ENCODE measurements around the gene CBR1.
"Not testable (repeated sequence)": the region's sequence is repeated elsewhere in the genome, so short reads cannot be mapped to it uniquely, and the experiment has no call there.

Gene CBR1

DNA sequence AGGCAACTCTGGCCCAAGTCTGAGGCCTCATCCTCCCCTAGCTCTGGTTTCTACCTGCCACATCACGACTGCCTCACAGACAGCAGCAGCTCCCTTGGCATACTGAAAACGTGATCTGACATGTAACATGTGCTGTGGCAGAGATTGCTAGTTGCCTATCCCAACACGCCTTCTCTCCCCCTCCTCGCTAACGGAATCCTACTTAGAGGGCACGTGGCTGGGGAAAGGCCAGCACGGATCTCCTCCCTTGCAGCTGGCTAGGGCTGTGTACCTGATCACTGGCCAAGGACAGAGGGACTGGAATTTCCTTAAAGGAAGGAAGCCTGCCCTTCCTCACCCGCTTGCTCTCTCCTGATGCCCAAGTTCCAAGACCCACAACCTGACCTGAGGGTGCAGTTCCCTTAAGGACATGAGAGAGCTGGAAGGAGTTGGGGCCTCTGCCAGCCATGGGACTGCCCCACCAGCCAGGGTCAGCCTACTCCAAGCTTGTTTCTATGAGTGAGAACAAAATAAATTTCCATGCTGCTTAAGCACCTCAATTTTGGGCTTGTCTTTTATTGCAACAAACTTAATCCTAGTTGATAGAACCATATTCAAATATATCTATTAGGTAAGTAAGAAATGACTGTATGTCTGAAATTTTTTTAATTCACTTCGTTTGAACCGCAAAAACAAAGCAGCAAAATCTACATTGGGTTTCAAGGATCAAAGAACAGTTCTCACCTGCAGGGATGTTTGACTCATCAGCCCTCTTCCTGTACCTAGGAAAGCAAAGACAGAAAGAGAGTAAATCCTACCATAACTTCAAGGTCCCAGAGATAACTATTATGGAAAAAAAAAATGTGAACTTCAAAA, 16.7 kb upstream of the CBR1 start:
- no peak for DNase-seq

- DNase-seq, result no peak
Observed at GRCh38 chr21:36053715-36054062, 16.1 kb upstream of the CBR1 start.

DNA sequence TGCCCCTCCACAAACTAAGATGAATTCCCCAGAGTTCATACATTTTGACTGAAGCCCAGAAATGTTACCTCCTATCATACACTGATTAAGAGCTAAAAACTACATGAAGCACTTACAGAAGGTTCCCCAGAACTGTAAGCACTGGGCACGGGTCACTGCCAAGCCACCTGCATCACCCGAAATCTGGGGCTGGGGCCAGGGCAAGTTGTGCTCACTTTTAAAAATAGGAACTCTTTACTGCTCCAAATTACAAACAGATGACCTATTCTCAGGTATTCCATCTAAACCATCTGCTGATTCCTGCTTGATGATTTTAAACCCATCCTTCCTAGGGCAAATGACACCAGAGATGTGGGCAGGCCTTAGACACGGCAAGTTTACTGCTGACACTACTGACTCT, 14.3 kb upstream of the CBR1 start:
- DNase-seq, result no peak

DNA sequence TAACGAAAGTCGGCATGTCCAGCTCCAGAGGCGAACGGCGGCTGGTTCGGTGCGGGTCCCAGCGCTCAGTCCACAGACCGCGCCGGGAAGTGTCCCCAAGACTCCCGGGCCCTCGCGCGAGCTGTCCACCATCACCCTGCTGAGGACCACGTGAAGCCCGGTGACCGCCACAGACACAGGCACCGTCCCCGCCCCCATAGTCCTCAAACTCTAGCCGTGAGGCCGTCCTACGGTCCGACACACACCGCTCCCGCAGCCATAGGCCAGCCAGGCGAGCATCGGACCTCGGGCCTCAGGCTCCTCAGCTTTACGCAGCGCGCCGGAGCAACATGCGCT, 10.0 kb upstream of the CBR1 start:
- no peak for DNase-seq

DNA sequence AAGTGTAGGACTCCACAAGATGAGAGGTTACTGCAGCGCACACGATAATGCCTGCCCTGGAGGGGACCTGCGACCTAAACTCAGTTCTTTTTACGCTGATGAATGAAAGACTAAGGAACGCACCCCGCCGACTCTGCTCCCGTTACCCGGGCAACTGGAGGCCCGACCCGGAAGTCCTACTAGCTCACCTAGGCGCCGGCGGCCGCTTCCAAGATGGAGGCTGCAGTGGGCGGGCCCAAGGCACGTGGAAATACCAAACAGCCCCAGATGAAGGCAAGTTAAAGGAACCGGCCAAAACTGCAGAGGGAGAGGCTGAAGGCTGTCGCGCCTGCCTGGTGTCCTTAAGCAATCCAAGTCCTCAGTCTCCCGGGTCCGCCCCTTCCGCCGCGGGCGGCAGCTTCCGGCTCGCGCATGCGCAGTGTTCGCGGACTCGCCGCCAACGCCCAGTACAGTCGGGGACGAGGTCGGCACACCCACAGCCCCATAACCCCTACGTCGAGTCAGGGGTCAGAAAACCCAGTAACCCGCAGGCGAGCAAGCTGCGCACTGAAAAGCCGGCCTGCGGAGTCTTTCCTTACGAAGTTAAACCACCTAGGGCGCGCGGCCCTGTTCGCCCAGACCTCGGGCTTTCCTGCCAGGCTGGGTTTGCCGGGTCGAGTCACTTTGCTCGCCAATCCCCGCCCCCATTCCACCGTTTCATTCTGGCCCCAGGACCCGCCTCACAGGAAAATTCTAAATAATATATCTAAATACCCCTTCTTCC, 9.5 kb upstream of the CBR1 start, which contains the start of gene SETD4:
SETD4 (minus strand) TSS at position 368 of the 763 bp plus-strand sequence. CDS start 1,638 bp downstream, outside the sequence.
- peak; percentile 95 for DNase-seq

DNA sequence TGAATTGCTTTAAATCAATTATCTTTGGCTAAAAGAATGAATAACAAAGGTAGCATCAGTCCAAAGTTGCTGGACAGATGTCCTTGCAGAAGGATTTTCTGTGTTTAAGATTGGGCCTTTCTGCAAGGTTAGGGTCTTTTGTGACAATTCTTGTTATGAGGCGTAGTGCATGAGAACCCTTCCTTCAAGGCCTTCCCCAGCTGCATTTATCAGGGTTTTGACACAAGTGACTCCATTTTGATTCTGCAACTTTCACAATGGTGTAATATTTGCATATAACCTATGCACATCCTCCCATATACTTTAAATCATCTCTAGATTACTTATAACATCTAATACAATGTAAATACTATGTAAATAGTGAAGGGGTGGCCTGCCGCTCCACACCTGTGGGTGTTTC, 8.4 kb upstream of the CBR1 start:
- DNase-seq, result no peak

GRCh38 chr21:36063375-36064084, 6.3 kb upstream of the CBR1 start:
- no peak for DNase-seq

DNA sequence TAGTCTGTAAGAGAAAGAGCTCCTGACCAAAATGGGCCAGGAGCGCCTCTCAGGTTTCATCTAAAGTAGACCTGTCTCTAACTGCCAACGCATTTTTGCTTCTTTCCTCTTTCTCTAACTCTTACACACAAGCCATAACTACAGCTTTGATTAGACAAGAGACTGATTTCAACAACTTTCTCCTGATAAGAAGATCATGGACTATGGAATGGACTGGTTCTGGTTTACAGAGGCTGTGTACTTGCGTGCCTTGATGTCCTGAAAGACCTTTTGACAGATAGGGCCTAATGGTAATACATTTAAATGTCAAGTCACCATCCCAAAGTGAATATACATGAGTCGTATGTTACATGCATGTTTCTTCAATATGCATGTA, 5.8 kb upstream of the CBR1 start:
- no peak for DNase-seq

GRCh38 chr21:36065497-36066036, 4.3 kb upstream of the CBR1 start:
- peak; percentile 22 for DNase-seq

GRCh38 chr21:36068748-36069398, 951 bp upstream of the CBR1 start:
- no peak for DNase-seq

GRCh38 chr21:36070999-36071398, 1.2 kb downstream of the CBR1 start:
- DNase-seq, result no peak

DNA sequence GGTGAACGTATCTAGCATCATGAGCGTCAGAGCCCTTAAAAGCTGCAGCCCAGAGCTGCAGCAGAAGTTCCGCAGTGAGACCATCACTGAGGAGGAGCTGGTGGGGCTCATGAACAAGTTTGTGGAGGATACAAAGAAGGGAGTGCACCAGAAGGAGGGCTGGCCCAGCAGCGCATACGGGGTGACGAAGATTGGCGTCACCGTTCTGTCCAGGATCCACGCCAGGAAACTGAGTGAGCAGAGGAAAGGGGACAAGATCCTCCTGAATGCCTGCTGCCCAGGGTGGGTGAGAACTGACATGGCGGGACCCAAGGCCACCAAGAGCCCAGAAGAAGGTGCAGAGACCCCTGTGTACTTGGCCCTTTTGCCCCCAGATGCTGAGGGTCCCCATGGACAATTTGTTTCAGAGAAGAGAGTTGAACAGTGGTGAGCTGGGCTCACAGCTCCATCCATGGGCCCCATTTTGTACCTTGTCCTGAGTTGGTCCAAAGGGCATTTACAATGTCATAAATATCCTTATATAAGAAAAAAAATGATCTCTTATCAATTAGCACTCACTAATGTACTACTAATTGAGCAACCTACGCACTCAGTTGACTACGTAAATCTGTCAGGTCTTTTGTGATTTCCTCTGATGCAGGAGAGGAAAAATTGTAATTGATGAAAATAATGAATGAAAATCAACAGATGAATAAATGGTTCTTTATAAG, 2.8 kb downstream of the CBR1 start:
- DNase-seq, result no peak

- no peak for DNase-seq
Observed at GRCh38 chr21:36073181-36073580, 3.4 kb downstream of the CBR1 start.

- DNase-seq, result not testable (repeated sequence)
Observed at GRCh38 chr21:36073911-36074310, 4.1 kb downstream of the CBR1 start.

DNA sequence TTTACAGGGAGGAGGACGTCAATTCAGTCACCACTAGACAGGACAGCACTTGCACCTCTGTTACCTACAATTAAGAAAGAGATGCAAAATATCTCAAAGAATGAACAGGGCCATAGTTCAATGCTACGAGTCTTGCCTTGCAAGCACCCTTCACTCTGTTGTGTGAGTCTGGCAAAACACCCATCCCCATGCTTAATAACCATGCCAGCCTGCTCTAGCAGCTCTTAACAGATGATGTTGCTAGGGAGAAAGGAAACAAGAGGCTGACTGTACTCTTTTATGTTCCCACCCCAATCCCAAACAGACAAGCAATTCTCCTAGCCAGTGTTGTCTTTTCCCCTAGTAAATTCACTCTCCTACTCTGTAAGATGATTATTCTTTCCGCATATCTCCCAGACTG, 5.3 kb downstream of the CBR1 start:
- no peak for DNase-seq

DNA sequence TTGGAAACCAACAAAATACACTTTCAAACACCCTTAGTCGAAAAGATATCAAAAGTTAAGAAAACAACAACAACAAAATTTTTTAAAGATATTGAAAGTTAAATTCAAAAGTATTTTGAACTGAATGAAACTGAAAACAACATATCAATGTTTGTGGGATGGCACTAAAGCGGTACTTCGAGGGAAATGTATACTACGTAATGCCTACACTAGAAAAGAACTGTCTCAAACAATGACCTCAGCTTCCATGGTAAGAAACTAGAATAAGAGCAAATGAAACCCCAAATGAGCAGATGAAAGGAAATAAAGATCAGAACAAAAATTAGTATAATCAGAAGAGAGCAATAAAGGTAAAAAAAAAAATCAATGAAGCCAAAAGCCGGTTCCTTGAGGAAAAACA, 6.1 kb downstream of the CBR1 start:
- DNase-seq, result no peak

GRCh38 chr21:36076878-36077655, 7.2 kb downstream of the CBR1 start:
- no peak for DNase-seq

DNA sequence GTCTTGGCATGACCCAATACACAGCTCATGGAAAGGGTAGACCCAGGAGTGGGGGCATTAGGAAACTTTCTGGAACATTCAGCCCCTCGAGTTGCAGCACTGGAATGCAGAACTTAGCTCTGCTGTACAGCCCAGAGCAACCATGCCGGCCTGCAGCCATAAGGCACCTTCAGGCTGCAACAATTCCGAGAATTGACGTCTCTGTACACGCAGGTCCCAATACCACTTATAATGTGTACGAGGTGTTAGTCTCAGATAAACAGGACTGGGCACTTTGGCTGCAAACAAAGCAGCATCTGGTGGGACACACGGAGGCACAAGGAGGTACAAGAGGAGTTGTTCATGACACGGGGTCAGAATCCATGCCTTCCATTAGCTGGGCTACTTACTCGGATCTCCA, 7.9 kb downstream of the CBR1 start:
- DNase-seq, result no peak

GRCh38 chr21:36079010-36079649, 9.3 kb downstream of the CBR1 start:
- DNase-seq, result no peak

DNA sequence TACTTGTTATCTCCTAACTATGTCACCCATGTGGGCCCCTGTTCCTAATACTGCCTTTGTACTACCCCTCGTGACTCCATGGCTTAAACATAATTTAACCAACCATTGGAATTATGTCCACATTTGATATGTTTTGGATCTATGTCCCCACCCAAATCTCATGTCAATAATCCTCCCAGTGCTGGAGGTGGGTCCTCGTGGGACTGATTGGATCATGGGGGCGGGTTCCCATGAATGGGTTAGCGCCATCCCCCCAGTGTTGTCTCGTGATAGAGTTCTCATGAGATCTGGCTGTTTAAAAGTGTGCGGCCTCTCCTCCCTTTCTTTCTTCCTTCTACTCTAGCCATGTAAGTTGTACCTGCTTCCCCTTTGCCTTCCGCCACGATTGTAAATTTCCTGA, 9.8 kb downstream of the CBR1 start:
- no peak for DNase-seq

DNA sequence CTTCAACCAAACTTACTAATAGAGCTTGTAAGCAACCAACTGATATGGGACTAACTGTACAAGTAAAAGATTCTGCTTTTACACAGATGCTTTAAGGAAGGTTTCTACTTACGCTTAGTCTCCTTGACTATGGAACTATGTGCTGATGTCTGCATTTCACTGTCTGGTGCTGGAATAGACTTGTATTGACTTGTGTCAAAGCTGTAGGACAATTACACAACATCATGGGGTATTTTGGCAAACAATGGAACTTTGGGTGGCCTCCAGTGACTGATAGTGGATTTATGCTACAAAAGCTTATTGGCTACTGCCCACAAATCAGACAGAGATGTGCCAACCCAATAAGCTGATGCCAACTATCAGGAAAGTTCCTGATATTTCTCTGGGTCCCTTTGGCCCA, 10.6 kb downstream of the CBR1 start:
- no peak for DNase-seq
